ENCODE data around the gene MDFI.

GRCh38 chr6:41636833-41637193 is 1.5 kb upstream of the MDFI start:
- TF ChIP-seq, protein P1, sequence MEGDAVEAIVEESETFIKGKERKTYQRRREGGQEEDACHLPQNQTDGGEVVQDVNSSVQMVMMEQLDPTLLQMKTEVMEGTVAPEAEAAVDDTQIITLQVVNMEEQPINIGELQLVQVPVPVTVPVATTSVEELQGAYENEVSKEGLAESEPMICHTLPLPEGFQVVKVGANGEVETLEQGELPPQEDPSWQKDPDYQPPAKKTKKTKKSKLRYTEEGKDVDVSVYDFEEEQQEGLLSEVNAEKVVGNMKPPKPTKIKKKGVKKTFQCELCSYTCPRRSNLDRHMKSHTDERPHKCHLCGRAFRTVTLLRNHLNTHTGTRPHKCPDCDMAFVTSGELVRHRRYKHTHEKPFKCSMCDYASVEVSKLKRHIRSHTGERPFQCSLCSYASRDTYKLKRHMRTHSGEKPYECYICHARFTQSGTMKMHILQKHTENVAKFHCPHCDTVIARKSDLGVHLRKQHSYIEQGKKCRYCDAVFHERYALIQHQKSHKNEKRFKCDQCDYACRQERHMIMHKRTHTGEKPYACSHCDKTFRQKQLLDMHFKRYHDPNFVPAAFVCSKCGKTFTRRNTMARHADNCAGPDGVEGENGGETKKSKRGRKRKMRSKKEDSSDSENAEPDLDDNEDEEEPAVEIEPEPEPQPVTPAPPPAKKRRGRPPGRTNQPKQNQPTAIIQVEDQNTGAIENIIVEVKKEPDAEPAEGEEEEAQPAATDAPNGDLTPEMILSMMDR (IDR thresholded peaks at IDR 0.05) = no peak
- no peak for TF ChIP-seq POLR2AphosphoS5 (IDR thresholded peaks at IDR 0.05)
- no peak for TF ChIP-seq POLR2A (IDR thresholded peaks at IDR 0.05; ENCODE audit: low read depth)
- TF ChIP-seq EP300 (IDR thresholded peaks at IDR 0.05) = no peak

Data from esophagus muscularis mucosa (tissue), 4 donors.